ENCODE measurements around the gene FRMPD4. TPM values are rescaled to one million over a fixed set of nuclear protein-coding genes. Genes with fewer than 3 reads are reported as not detected.

The FRMPD4 gene
- total RNA-seq, 1 donor, result 3.9 TPM

GRCh38 chrX:12648995-12649394, 510.7 kb downstream of the FRMPD4 start:
- DNase-seq (ENCODE audit: low read depth), result no peak
- TF ChIP-seq CTCF (IDR thresholded peaks at IDR 0.05; ENCODE audit: insufficient read depth, low read depth, low read length), result no peak
- no peak overlapping the region for H3K4me3 ChIP-seq (ENCODE audit: low read depth, low read length)

- DNase-seq (ENCODE audit: low read depth), result no peak
- no peak for TF ChIP-seq CTCF (IDR thresholded peaks at IDR 0.05; ENCODE audit: insufficient read depth, low read depth, low read length)
Observed at GRCh38 chrX:12657433-12657832, 519.2 kb downstream of the FRMPD4 start.

GRCh38 chrX:12657881-12658280, 519.6 kb downstream of the FRMPD4 start:
- DNase-seq (ENCODE audit: low read depth), result no peak
- H3K4me3 ChIP-seq (ENCODE audit: low read depth, low read length), result no peak overlapping the region
- no peak for TF ChIP-seq CTCF (IDR thresholded peaks at IDR 0.05; ENCODE audit: insufficient read depth, low read depth, low read length)

More at GRCh38 chrX:12657433-12657832, 519.2 kb downstream of the FRMPD4 start:
- no peak overlapping the region for H3K4me3 ChIP-seq (ENCODE audit: low read depth, low read length)

GRCh38 chrX:12661464-12661863, 523.2 kb downstream of the FRMPD4 start:
- DNase-seq (ENCODE audit: low read depth), result no peak
- TF ChIP-seq CTCF (IDR thresholded peaks at IDR 0.05; ENCODE audit: insufficient read depth, low read depth, low read length), result no peak
- no peak overlapping the region for H3K4me3 ChIP-seq (ENCODE audit: low read depth, low read length)

GRCh38 chrX:12672367-12673106, 534.3 kb downstream of the FRMPD4 start:
- TF ChIP-seq CTCF (IDR thresholded peaks at IDR 0.05; ENCODE audit: insufficient read depth, low read depth, low read length), result no peak
- H3K4me3 ChIP-seq (ENCODE audit: low read depth, low read length), result no peak overlapping the region
- DNase-seq (ENCODE audit: low read depth), result no peak

GRCh38 chrX:12673487-12673886, 535.2 kb downstream of the FRMPD4 start:
- DNase-seq (ENCODE audit: low read depth), result no peak
- TF ChIP-seq CTCF (IDR thresholded peaks at IDR 0.05; ENCODE audit: insufficient read depth, low read depth, low read length), result no peak
- H3K4me3 ChIP-seq (ENCODE audit: low read depth, low read length), result no peak overlapping the region

- no peak overlapping the region for H3K4me3 ChIP-seq (ENCODE audit: low read depth, low read length)
- no peak for DNase-seq (ENCODE audit: low read depth)
- no peak for TF ChIP-seq CTCF (IDR thresholded peaks at IDR 0.05; ENCODE audit: insufficient read depth, low read depth, low read length)
Observed at GRCh38 chrX:12679522-12679921, 541.2 kb downstream of the FRMPD4 start.

Data from fibroblast of villous mesenchyme (primary cell).